HTERT RPE-1 (cell line): ENCODE measurements around the gene CD6.

Experiments
- in situ Hi-C: fragments of 300-500 bp; cut with MboI; formaldehyde crosslinking; loops from 4 replicates; pipeline ENCODE4 v1.14.3; 2020; ENCODE audit warnings: low sequenced_read_pairs

Gene CD6

DNA sequence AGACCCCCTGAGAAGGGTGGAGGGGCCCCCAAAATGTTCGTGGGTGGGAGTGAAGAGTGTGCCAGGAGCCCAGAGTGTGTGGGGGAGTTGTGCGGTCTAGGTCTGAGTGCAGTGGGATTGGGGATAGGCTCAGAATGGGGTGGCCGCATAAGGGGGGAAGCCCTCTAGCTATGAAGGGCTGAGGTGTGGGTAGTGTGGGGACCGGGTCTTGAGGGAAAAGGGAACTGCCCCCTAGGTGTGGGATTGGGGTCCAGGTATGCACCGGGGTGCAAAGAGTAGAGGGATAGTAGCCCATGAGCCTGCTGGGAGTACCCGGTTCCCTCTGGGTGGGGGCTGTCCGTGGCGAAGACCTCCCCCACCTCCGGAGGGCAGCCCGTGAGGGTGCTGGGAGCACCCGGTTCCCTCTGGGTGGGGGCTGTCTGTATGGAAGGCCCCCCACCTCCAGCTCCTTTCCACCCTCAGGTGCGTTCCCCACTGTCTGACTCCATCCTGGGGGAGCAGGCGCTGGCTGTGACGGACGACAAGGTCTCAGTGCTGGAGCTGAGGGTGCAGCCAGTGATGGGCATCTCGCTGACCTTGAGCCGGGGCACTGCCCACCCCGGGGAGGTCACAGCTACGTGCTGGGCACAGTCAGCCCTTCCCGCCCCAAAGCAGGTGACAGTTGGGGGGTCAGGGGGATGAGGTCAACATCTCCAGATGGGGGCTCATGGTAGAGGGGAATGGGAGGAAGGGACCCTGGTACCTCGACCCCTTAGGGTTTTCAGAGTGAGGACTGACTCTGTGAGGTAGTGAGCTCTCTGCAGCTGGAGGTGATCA lies 36.5 kb upstream of the CD6 start:
- in situ Hi-C loops = no loop called here

DNA sequence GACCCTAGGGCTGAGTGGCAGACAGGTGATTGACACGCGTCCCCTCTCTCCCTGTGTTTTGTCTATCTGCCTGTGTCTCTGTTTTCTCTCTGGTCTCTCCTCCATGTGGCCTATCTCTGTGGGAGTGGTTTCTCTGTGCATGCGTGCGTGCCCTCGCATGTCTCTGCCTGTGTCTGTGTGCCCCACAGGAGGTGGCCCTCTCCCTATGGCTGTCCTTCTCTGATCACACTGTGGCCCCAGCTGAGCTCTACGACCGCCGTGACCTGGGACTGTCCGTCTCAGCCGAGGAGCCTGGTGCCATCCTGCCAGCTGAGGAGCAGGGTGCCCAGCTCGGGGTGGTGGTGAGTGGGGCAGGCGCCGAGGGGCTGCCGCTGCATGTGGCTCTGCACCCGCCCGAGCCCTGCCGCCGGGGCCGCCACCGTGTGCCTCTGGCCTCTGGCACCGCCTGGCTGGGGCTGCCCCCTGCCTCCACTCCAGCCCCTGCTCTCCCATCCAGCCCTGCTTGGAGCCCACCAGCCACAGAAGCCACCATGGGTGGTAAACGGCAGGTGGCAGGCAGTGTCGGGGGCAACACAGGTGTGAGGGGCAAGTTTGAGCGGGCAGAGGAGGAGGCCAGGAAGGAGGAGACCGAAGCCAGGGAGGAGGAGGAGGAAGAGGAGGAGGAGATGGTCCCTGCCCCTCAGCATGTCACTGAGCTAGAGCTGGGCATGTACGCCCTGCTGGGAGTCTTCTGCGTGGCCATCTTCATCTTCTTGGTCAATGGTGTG lies 35.6 kb upstream of the CD6 start:
- in situ Hi-C loops = no loop called here

DNA sequence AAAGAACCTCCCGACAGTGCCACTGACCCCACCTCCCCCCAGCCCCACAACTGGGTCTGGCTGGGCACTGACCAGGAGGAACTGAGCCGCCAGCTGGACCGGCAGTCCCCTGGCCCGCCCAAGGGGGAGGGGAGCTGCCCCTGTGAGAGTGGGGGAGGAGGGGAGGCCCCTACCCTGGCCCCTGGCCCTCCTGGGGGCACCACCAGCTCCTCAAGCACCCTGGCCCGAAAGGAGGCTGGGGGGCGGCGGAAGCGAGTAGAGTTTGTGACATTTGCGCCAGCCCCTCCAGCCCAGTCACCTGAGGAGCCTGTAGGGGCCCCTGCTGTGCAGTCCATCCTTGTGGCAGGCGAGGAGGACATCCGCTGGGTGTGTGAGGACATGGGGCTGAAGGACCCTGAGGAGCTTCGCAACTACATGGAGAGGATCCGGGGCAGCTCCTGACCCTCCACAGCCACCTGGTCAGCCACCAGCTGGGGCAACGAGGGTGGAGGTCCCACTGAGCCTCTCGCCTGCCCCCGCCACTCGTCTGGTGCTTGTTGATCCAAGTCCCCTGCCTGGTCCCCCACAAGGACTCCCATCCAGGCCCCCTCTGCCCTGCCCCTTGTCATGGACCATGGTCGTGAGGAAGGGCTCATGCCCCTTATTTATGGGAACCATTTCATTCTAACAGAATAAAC lies 34.9 kb upstream of the CD6 start:
- in situ Hi-C loops = no loop called here

DNA sequence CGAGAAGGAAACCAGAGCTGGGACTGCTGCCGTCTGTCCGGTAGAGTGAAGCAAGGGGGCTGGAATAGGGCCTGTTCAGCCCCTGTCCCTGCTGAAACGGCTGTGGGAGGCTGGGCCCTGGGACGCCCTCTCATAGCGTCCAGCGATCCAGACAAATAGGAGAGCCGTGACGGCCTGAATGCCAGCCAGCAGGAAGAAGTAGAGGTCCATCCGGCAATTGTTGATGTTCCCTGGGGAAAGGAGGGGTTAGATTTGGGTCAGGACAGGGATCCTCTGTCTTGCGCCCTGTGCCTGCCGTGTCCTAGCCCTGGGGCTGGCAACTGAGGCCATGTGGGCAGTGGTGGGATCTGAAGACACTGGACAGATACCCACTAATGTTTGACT lies 34.3 kb upstream of the CD6 start:
- in situ Hi-C loops = no loop called here

DNA sequence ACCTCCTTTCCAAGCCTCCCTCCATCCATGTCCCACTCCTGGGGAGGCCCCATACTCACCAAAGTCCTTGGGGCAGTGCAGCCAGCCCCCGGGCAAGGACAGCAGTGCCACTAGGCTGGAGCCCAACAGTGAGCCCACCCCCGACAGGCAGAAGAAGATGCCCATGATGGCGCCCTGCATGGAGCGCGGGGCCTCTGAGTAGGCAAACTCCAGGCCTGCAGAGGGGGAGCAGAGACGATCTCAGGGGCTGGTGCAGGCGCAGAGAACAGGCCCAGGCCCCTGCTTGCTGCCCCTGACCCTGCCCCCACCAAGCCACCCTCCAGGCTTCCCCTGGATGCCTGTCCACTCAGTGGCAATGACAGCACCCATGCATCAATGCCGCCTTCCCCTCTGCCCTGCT lies 33.7 kb upstream of the CD6 start:
- in situ Hi-C loops = no loop called here

DNA sequence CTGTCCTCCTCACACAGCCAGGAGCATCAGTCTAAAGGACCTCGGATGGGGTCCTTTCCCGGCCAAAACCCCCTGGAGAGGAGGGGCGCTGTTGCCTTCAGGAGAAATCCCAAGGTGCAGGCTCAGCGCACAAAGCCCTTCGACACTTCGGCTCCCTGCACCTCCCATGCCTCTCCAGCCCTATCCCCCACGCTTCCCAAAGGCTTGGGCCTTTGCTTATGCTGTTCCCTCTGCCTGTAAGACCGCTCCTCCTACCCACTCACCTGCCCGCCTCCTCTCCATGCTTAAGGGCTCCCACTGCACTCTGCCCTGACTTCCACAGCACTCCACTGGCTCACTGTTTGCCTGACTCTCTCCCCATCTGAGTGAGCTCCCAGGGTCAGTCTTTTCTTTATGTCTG lies 33.0 kb upstream of the CD6 start:
- in situ Hi-C loops = no loop called here

DNA sequence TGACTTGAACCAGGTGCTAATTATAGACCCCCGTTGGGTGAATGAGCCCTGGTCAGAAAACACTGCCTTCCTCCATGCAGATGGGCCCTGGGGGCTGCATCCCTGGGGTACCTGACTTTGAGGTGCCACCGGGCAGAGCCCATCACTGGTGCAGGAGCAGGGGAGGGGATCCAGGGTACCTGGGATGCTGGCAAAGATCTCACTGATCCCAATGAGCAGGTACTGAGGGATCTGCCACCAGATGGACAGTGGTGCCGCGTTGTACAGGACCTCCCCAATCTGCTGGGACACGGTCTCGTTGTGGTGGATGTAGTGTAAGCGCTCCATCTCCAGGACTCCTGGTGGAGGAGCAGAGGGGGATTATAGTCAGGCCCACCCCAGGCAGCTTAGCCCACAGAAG lies 32.2 kb upstream of the CD6 start:
- in situ Hi-C loops = no loop called here

DNA sequence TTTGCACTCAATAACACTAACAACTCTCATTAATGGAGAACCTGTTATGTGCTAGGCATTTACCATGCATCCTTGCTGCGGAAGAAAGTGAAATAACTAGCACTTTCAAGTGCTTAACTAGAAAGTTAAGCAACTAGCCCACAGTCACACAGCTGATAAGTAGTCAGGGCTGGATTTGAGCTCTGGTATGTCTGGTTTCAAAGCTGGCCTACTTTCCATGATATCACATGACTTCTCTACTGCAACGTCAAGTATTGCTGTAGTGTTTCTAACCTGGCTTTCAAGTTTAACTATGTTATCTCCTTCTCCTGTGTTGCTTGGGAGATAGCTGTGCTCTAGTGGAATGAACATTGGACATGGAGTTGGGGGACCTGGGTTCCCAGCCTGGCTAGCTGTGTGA lies 31.6 kb upstream of the CD6 start:
- in situ Hi-C loops = no loop called here

DNA sequence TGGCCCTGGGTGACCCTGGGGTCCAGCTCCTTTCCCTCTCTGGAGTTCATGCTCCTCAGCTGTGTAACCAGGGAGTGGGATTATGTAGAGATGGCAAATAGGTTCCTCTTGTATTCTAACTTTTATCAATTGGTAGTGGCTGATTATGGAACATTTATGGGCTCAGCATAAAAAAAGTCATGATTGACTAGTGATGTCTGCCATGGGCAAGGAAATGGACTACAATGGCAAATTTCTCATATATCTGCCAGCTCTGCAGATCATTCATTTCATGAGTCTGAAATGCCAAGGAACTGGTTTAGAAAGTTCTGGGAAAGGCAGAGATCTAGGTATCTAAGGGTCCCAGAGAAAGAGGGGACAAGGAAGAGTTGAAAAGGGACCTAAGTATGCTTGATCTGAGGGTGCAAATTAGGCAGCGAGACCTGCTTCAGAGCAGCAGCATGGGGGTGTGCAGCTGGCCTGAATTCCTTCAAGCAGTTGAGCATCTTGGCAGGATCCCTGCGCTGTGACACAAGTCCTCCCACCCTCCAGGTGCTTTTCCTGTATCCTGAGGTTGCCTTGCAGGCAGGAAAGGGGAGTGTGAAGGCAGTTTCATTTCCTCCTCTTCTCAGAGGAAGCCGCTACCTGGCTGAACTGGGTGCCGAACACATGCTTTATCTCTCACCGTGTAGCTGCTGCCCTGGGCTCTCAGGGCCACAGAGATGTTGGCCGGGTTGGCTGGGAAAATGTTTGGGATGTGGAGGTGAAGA lies 29.9 kb upstream of the CD6 start:
- in situ Hi-C loops = no loop called here

DNA sequence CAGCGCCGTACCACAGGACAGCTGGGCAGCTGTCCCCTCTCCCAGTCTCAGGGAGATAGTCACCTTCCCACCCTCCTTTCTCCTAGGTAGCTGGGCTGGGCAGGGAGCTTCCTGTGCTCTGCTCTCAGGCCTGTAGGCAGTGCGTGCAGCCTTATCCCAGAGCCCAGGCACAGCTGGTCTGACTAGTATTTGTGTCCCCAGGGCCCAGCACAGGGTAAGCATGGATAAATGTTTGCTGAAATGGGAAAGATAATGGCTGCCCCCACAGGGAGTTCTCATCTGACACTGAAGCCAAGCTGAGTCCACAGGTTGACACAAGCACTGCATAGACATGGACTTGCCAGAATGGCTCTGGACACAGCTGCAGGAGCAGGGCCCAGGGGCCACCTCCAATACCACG lies 29.3 kb upstream of the CD6 start:
- in situ Hi-C loops = no loop called here

DNA sequence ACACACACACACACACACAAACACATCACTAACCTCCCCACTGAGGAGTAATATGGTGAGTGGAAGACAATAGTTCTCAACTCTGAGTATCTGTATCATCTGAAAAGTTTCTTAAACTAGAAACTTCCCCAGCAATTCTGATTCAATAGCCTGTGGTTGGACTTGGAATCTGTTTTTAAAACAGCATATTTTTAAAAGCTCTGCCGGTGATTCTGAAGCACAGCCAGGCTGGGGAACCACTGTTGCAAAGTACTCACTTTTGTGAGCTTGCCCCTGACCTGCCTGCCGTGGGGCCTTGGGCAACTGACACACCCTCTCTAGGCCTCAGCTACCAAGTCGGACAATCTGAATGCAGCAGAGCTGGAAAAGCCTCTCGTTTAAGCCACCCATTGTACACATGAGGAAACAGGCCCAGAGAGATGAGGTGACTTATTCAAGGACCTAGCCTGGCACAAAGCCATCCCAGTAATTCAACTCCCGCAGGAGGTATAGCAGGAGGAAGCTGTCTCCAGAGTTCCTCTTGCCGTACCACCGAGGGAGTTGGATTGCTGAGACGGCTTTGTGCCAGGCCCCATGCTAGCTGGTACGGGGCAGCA lies 28.4 kb upstream of the CD6 start:
- in situ Hi-C loops = no loop called here

DNA sequence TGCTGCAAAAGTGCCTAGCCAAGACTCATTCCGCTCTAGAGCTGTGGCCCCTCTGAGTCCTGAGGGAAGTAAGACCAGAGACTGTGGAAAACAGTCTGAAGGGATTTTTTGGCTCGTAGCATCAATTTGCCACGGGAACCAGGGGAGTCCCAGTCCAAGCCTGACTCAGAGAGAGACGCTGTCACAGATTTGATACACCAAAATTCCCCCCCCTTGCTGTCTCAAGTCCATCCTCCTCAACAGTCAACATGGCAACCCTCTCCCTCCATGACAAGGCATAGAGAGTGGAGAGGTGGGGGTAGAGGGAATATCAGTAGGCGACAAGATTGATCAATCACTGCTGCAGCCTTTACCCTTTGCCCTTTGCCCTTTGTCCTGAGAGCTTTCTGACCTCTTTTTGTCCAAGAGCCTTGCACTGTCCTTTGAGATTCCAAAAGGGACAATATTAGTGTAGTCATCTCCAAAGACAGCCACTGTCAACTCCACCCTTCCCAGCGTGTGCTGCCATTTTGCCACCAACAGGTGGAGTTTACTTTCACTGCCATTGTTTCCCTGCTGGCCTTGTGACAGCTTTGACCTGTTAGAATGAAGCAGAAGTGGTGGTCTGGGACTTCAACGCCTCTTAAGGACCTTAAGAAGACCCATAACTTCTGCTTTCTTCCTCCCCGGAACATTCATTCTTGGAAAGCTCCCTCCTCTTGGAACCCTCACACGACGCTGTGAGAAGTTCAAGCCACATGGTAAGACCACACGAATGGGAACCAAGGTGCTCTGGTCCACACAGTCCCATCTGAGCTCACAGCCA lies 26.8 kb upstream of the CD6 start:
- in situ Hi-C loops = no loop called here

DNA sequence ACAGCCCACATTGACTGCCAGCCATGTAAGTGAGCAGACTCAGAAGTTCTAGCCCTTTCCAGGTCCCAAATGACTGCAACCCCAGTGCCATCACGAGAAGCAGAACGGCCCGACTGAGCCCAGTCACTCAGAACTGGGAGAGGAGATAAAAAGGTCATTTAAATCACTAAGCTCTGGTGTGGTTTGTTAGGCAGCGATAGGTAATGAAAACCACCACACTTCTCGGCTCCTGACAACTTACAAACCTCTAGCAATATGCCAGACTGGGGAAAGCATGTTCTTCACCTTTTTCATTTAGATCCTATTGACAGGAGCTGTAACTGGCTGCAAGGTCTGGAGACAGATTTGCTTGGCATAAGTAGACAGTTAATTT lies 26.2 kb upstream of the CD6 start:
- in situ Hi-C loops = no loop called here

DNA sequence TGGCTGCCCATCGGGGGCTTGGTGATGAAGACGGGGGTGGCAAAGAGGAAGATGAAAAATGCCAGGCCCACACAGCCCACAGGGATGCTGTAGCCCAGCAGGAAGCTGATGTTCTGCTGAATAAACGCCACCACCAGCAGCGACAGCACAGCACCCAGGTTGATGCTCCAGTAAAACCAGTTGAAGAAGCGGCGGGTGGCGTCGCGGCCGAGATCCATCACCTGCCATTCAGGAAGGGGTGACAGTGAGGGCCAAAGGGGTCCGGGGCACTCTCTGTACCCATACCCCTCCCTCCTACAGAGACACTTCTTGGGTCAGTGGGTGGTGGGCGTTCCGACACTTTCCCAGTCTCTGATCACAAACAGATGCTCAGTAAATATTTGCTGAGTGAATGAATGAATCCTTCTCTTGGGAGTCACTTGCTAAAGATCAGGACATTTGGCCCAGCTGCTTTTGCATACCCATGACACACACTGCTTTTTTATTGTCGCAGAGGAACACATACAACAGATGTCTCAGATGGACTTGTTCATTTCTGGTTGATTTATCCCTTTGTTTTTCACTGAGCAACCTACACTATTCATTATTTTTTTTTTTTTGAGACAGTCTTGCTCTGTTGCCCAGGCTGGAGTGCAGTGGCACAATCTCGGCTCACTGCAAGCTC lies 24.7 kb upstream of the CD6 start:
- in situ Hi-C loops = no loop called here

DNA sequence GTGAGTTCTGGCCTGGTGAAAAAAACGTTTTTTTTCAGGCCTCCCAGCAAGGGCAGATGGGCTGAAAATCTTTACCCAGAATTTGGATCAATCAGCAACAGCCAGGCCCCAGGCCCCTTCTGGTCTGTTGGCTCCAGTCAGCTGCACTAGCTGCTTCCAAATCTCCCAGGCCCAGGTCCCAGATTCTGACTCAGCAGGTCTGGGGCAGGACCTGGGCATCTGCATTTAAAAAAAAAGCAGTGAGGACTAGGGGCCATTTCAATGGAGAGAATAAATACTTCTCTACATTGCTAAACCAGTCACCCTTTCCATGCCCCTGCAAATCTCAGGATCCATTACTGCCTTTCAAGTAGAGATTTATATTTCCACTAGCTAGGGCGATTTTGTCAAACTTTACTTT lies 23.8 kb upstream of the CD6 start:
- in situ Hi-C loops = no loop called here

DNA sequence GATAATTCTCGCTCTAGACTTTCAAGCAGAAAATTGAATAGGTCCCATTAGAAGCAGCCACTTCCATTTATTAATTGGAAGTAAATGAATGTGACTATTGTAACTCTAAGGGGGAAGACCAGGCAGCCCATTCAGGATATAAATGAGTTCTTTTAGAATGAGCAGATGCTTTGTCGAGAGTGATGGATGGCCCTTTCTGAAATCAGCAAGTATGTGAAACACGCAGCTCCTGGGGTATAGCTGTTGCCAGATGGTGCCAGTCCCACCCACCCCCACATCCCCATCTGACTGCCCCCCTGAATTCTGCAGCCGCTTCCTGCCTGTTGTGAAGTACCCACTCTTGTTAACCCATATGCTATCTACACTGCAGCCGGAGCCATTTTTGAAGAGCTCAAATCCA lies 23.2 kb upstream of the CD6 start:
- in situ Hi-C loops = no loop called here

DNA sequence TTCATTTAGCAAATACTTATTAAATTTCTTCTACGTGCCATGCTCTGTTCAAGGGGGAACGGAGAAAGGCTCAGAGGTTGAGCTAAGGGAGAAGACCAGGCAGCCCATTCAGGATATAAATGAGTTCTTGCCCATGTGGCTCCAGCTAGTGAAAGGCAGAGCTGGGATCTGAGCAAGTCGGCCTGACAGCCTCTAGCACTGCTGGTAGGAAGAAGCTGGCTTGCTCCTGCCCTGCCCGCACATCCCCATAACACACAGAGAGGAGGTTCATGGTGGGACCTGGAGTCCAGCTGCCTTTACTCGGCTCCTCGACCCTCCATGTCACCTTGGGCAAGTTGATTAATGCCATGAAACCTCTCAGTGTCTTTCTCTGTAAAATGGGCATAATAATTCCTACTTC lies 21.5 kb upstream of the CD6 start:
- in situ Hi-C loops = no loop called here

DNA sequence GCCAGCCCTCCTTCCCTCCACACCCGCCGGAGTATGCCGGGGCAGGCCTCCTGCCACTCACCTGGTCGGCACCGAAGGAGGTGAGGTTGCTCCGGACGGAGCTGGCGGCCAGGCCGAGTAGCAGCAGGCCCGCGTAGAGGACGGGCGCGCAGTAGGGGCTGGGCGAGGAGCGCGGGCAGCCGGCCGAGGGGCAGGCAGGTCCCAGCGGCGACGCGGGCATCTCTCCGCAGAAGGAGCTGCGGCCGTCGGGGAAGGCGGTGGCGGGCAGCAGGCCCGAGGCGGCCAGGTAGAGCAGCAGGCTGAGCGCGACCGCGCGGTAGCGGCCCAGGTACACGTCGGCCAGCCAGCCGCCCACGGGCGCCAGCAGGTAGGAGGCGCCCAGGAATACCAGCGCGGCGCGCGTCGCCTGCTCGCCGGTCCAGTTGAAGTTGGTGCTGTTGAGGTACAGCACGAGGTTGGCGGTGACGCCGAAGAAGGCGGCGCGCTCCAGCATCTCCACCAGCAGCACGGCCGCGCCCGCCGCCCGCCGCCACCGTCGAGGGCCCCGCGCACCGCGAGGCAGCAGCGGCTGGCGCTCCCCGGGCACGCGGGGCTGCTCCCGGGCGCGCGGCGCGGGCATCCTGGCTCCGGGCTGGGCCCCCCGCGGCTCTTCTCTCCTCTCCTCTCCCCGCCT lies 20.4 kb upstream of the CD6 start:
- in situ Hi-C loops = no loop called here

DNA sequence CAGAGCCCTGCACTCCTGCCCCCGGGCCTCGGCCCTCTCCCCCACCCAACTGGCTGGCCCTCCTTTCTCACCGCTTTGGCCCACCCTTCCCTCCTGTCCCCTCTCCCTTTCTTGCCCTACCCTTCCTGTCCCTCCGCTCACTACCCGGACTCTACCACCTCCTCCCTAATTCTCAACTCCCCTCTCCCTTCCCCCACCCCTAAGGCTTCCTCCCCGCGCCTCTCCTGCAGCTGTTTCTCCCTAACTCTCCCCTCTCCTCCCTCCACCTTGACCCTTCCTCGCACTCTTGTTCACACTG lies 19.9 kb upstream of the CD6 start:
- in situ Hi-C loops = no loop called here
